ENCODE data around the gene SEC11C. TPM values are rescaled to one million over a fixed set of nuclear protein-coding genes. Genes with fewer than 3 reads are reported as not detected.

The SEC11C gene
- total RNA-seq, 1 experiment from 2014 or later: 38.0 TPM

- Histone ChIP-seq H3K4ac (ENCODE audit: low read depth, low read length) (no peak overlapping the region), H2AFZ (ENCODE audit: low read length) (no peak overlapping the region), H4K8ac (replicated peaks; ENCODE audit: insufficient read length, low read depth, low read length) (no peak overlapping the region), H4K5ac (ENCODE audit: insufficient read length, low read depth, low read length) (no peak overlapping the region), H4K20me1 (ENCODE audit: control insufficient read depth, insufficient read depth, insufficient read length) (no peaks in the 10 kb centered on the region), H3K18ac (ENCODE audit: insufficient read length, low read depth, low read length) (no peak overlapping the region), H3T11ph (ENCODE audit: low read length) (no peak overlapping the region), H3K23ac (ENCODE audit: insufficient read length, low read depth, low read length) (no peak overlapping the region), H3K4me1 (ENCODE audit: insufficient read depth, low read length) (no peaks in the 10 kb centered on the region; the same call in 1 of the 2 replicates), H2BK15ac (ENCODE audit: low read depth, low read length) (no peak overlapping the region), H3K14ac (ENCODE audit: insufficient read depth, low read length) (no peak overlapping the region), H2BK120ac (ENCODE audit: low read depth, low read length, poor library complexity, severe bottlenecking) (no peak overlapping the region), H3K9ac (ENCODE audit: extremely low read depth, insufficient read length, low read length) (no peak overlapping the region), H3K9me3 (ENCODE audit: control insufficient read depth, low read depth, low read length) (no peaks in the 10 kb centered on the region), H3K56ac (ENCODE audit: insufficient read length, low read depth, low read length) (no peak overlapping the region), H2AK5ac (ENCODE audit: insufficient read length, low read length) (no peak overlapping the region), H2BK12ac (ENCODE audit: insufficient read length, low read depth, low read length) (no peak overlapping the region), H3K79me1 (ENCODE audit: insufficient read depth, low read depth, low read length, poor library complexity, severe bottlenecking) (no peaks in the 10 kb centered on the region), H3K27me3 (ENCODE audit: insufficient read depth, low read length) (no peaks in the 10 kb centered on the region), H3K23me2 (ENCODE audit: insufficient read length, low read depth, low read length, poor library complexity, severe bottlenecking) (peaks cover 8% of the 10 kb centered on the region), H3K27ac (ENCODE audit: insufficient read length, low read depth, low read length) (no peak overlapping the region), H4K91ac (ENCODE audit: insufficient read length, low read depth, low read length) (no peak overlapping the region), H3K79me2 (ENCODE audit: insufficient read depth, low read length) (peaks cover 7% of the 10 kb centered on the region; the same call in 1 of the 2 replicates), H2BK5ac (ENCODE audit: insufficient read length, low read length) (no peak overlapping the region), H2BK20ac (ENCODE audit: low read depth, low read length, poor library complexity, severe bottlenecking) (no peak overlapping the region), H3K4me2 (ENCODE audit: insufficient read depth, insufficient read length, low read length) (no peak overlapping the region)
- no peak overlapping the region for H3K4me3 Mint-ChIP-seq
- DNase-seq: no peak
- H3K27me3 Mint-ChIP-seq (ENCODE audit: low read depth): no peaks in the 10 kb centered on the region
- TF ChIP-seq CTCF (conservative IDR thresholded peaks at IDR 0.05): no peak
- H3K36me3 Mint-ChIP-seq (ENCODE audit: insufficient read depth in 1 of 3, low read depth in 3 of 3): no peaks in the 10 kb centered on the region
- peaks cover 14 to 18% of the 10 kb centered on the region in 2 experiments for H3K4me1 Mint-ChIP-seq
- no peak overlapping the region for H3K27ac Mint-ChIP-seq
- no peaks in the 10 kb centered on the region for H3K9me3 Mint-ChIP-seq
Observed at GRCh38 chr18:59144483-59144882, 4.8 kb downstream of the SEC11C start.

Measured in H9 (cell line).